Left lobe of liver (tissue), 1 donor: Measurements from ENCODE around the gene SLC5A6. TPM values are rescaled to one million over a fixed set of nuclear protein-coding genes. Genes with fewer than 3 reads are reported as not detected.

Experiments used
- total RNA-seq: library from RNA; stranded (reverse); gene quantifications from one replicate; pipeline ENCODE4 v1.2.1, GENCODE V29; 2021
- donor health status: DM: no; HTN: yes; CAD: no.

Gene SLC5A6
- total RNA-seq, 1 donor from 2014 or later = 72.6 TPM

Other genes starting within 250 kb of the SLC5A6 start
- gene MAPRE3, start 241.6 kb downstream of the SLC5A6 start, total RNA-seq = 16.6 TPM
- 53.7 TPM for gene TMEM214, start 179.3 kb downstream of the SLC5A6 start, total RNA-seq
- gene AGBL5, start 160.6 kb downstream of the SLC5A6 start, total RNA-seq = 7.6 TPM
- gene OST4, start 140.6 kb downstream of the SLC5A6 start, total RNA-seq = 141 TPM
- gene EMILIN1, start 133.7 kb downstream of the SLC5A6 start, total RNA-seq = 16.0 TPM
- 267 TPM for gene KHK, start 125.5 kb downstream of the SLC5A6 start, total RNA-seq
- 5.5 TPM for gene CGREF1, start 93.1 kb downstream of the SLC5A6 start, total RNA-seq
- gene ABHD1, start 88.5 kb downstream of the SLC5A6 start, total RNA-seq = 3.6 TPM
- gene PREB, start 77.6 kb downstream of the SLC5A6 start, total RNA-seq = 43.9 TPM
- not detected for gene PRR30, start 72.9 kb downstream of the SLC5A6 start, total RNA-seq
- gene TCF23, start 63.3 kb downstream of the SLC5A6 start, total RNA-seq = 0.10 TPM
- 31.8 TPM for gene ATRAID, start 227 bp downstream of the SLC5A6 start, total RNA-seq
- 14.9 TPM for gene CAD, start 5.1 kb upstream of the SLC5A6 start, total RNA-seq
- gene SLC30A3, start 50.8 kb upstream of the SLC5A6 start, total RNA-seq = not detected
- not detected for gene DNAJC5G, start 63.2 kb upstream of the SLC5A6 start, total RNA-seq
- not detected for gene TRIM54, start 70.2 kb upstream of the SLC5A6 start, total RNA-seq
- gene UCN, start 96.2 kb upstream of the SLC5A6 start, total RNA-seq = 2.2 TPM
- gene MPV17, start 110.8 kb upstream of the SLC5A6 start, total RNA-seq = 18.3 TPM
- gene GTF3C2, start 144.5 kb upstream of the SLC5A6 start, total RNA-seq = 19.2 TPM
- 17.4 TPM for gene EIF2B4, start 158.1 kb upstream of the SLC5A6 start, total RNA-seq
- gene SNX17, start 158.3 kb upstream of the SLC5A6 start, total RNA-seq = 56.1 TPM
- 10.5 TPM for gene ZNF513, start 168.5 kb upstream of the SLC5A6 start, total RNA-seq
- gene PPM1G, start 197.3 kb upstream of the SLC5A6 start, total RNA-seq = 23.3 TPM
- gene NRBP1, start 216.4 kb upstream of the SLC5A6 start, total RNA-seq = 37.2 TPM
- gene KRTCAP3, start 230.1 kb upstream of the SLC5A6 start, total RNA-seq = 7.1 TPM